Measurements from ENCODE around the gene ZNF597.

Gene ZNF597, protein sequence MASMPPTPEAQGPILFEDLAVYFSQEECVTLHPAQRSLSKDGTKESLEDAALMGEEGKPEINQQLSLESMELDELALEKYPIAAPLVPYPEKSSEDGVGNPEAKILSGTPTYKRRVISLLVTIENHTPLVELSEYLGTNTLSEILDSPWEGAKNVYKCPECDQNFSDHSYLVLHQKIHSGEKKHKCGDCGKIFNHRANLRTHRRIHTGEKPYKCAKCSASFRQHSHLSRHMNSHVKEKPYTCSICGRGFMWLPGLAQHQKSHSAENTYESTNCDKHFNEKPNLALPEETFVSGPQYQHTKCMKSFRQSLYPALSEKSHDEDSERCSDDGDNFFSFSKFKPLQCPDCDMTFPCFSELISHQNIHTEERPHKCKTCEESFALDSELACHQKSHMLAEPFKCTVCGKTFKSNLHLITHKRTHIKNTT

DNA sequence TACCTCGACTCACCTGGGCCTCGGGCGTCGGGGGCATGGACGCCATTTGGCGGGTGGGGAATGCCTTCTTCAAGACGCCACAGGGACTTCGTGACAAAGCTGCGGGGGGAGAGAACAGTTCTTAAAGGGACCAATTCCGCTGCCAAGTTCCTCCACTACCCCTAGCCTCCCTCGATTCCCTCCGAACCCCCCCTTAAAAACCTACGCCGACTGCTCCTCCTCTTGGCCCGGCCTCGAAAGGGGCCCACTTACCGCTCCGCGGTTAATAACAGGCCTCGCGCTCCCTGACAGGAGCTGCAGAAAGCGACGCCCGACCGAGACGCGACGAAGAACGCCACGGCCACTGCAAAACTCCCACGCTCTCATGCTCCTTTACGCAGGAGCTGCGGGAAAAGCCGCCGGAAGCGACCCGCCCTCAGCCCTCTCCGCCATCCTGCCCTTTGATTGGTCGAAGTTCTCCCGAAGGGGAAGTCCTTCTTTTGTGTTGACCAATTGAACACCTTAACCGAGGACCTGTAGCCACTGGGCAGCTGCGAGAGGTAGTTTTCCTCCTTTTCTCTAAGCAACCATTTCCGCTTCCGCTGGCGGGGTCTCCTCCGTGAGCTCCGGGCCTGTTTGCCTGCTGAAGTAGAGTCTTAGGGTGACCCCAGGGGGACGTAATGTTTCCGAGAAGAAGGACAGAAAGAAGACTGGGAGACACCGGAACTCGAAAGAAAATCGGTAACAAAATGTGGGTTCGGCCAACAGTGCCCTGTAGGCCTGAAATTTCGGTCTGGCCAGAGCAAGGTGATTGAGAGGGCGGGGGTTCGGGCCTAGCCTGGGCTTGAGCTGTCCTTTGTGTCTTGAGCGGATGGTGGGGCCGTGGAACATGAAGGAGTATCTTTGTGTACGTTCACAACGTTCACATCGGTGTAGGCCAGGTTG is at the start of gene ZNF597, which contains the start of gene NAA60:
TSS of gene ZNF597 (minus strand) at position 397 of the 924 bp plus-strand sequence. CDS start at position 46, 351 bp downstream.
TSS of gene NAA60 (plus strand) at position 573 of the 924 bp plus-strand sequence. CDS start 32,548 bp downstream, outside the sequence.
- H3K4me3 ChIP-seq (ENCODE audit: low read depth, low read length): peak within 1 kb of the TSS; percentile 73

GRCh38 chr16:3492356-3492755 is 49.1 kb upstream of the ZNF597 start:
- H3K4me3 ChIP-seq (ENCODE audit: low read depth, low read length): no peak overlapping the region

GRCh38 chr16:3490911-3491629 is 47.8 kb upstream of the ZNF597 start:
- no peak overlapping the region for H3K4me3 ChIP-seq (ENCODE audit: low read depth, low read length)

- H3K4me3 ChIP-seq (ENCODE audit: low read depth, low read length): no peak overlapping the region
Observed at GRCh38 chr16:3488801-3489200, 45.5 kb upstream of the ZNF597 start.

- H3K4me3 ChIP-seq (ENCODE audit: low read depth, low read length): no peak overlapping the region
Observed at GRCh38 chr16:3487521-3488410, 44.5 kb upstream of the ZNF597 start.

- no peak overlapping the region for H3K4me3 ChIP-seq (ENCODE audit: low read depth, low read length)
Observed at GRCh38 chr16:3486506-3487215, 43.4 kb upstream of the ZNF597 start.

- no peak overlapping the region for H3K4me3 ChIP-seq (ENCODE audit: low read depth, low read length)
Observed at GRCh38 chr16:3485821-3486505, 42.7 kb upstream of the ZNF597 start.

GRCh38 chr16:3485097-3485745 is 41.9 kb upstream of the ZNF597 start:
- H3K4me3 ChIP-seq (ENCODE audit: low read depth, low read length): no peak overlapping the region

- no peak overlapping the region for H3K4me3 ChIP-seq (ENCODE audit: low read depth, low read length)
Observed at GRCh38 chr16:3484318-3485096, 41.2 kb upstream of the ZNF597 start.

DNA sequence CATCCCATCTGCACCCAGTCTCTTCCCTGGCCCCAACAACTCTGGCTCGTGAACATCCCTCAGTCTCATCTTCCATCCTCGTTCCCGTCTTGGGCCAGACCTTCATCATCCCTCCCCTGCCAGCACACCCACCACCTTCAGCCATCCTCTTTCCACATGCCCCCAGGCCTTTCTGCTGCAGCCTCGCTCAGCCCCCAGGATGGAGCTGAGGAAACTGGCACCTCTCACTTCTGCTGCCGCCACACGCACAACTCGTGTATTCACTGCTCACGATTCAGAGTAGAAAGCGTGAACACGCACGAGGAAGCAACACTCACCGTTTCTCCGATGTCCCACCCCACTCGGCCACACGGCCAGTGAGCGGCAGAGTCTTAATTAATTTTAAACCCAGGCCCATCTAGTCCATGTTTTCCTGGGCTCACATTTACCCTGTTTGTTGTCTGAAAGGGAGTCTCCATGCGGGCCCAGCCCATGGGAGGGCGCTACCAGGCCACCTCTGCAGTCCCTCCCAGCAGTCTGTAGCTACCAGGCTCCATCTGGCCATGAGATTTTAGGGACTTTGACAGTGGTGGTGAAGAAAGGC is 39.4 kb upstream of the ZNF597 start:
- no peak overlapping the region for H3K4me3 ChIP-seq (ENCODE audit: low read depth, low read length)

GRCh38 chr16:3481696-3482658 is 38.7 kb upstream of the ZNF597 start:
- H3K4me3 ChIP-seq (ENCODE audit: low read depth, low read length): no peak overlapping the region

- H3K4me3 ChIP-seq (ENCODE audit: low read depth, low read length): no peak overlapping the region
Observed at GRCh38 chr16:3480901-3481695, 37.8 kb upstream of the ZNF597 start.

DNA sequence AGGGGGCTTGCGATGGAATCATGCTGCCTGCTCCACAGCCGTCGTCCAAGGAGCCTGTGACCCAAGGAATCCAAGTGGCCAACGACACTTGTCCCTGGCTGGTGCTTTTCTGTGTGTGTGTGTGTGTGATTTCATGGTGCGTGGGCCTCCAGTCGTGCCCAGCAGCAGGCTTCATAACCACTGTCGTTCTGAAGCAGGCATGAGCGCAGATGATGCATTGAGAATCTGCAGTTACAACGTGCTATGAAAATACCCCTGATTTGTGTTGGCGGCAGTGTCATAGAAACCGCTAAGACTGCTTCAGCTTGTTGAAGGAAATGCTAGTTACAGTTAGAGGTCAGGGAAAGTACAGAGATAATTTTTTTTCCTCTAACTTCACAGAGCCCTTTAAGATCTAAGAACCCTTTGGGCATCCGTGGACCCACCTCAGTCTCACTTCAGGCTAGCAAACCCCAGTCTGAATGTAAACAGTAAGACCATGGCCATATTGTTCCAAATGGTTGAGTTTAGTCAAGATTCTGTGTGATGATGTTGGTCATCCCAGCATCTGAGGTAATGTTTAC is 36.4 kb upstream of the ZNF597 start:
- H3K4me3 ChIP-seq (ENCODE audit: low read depth, low read length): no peak overlapping the region

DNA sequence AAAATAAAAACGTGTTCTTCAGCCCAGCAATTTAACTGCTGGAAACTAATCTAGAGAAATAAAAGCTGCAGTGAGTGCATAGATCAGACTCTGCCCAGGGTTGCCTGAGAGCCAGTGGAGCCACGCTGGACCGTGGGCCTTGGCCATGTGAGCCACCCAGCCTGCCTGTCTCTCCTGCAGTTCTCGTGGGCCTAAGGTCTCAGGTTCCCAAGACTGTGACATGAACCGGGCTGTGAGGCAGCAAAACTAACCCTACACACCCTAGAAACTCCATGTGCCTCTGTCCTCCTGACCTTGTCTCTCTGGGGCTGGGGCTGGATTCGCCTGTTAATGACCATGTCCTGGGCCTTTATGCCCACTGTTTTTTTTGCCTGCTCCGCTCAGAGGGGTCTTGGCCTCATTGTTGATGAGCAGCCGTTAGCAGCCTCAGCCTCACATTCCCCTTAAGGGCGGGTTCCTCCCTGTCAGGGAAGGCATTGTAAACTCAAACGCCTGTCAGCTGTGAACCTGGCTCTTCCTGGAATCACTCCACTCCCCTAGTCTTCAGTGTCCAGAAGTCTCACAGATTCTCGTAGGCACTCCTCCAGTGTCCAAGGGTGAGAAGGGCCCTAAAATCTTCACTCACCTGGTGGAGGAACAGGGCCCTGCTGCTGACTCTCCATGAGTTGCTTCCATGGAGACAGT is 35.1 kb upstream of the ZNF597 start:
- no peak overlapping the region for H3K4me3 ChIP-seq (ENCODE audit: low read depth, low read length)
